ENCODE measurements around the gene WHAMM.
"Not testable (repeated sequence)": the region's sequence is repeated elsewhere in the genome, so short reads cannot be mapped to it uniquely, and the experiment has no call there.

The WHAMM gene

DNA sequence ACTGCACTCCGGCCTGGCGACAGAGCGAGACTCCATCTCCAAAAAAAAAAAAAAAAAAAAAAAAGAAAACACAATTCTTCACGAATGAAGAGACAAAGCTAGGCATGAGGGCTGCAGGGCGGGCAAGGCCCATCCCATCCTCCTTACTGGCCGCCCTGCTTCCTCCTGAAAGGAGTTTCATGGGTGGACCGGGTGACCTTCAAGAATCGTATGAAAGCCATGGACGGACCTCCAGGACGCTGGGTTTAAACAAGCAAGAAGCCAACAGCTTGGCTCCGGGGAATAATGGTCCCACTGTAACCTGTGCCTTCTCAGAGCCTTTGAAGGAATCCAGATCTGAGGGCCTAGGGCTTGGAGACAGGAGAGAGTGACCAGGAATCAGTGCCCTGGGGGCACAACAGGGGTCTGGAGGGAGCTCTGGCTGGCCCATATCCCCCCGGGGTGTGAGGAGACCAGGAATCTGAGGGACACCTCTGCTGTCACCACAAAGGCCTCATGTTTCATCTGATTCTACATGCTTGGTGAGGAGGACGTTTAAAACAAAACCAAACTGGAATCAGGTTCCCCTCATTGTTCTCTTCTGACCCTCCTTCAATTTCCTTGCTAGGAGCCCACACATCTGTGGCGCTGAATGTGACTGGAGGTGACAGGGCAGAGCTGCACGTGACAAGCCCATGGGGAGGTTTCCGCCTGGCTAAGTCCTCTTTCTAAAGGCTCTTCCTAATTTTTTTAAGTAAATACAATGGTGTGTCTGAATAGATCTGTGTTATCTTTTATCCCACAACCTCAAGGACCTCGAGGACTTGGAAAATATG lies 46.1 kb downstream of the WHAMM start:
- TF ChIP-seq, protein P1, sequence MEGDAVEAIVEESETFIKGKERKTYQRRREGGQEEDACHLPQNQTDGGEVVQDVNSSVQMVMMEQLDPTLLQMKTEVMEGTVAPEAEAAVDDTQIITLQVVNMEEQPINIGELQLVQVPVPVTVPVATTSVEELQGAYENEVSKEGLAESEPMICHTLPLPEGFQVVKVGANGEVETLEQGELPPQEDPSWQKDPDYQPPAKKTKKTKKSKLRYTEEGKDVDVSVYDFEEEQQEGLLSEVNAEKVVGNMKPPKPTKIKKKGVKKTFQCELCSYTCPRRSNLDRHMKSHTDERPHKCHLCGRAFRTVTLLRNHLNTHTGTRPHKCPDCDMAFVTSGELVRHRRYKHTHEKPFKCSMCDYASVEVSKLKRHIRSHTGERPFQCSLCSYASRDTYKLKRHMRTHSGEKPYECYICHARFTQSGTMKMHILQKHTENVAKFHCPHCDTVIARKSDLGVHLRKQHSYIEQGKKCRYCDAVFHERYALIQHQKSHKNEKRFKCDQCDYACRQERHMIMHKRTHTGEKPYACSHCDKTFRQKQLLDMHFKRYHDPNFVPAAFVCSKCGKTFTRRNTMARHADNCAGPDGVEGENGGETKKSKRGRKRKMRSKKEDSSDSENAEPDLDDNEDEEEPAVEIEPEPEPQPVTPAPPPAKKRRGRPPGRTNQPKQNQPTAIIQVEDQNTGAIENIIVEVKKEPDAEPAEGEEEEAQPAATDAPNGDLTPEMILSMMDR (IDR thresholded peaks at IDR 0.05; ENCODE audit: low read length, missing control alignments), result no peak
- no peak for DNase-seq (ENCODE audit: low read depth)
- H3K4me3 ChIP-seq (replicated peaks; ENCODE audit: low read depth, low read length), result no peak overlapping the region

DNA sequence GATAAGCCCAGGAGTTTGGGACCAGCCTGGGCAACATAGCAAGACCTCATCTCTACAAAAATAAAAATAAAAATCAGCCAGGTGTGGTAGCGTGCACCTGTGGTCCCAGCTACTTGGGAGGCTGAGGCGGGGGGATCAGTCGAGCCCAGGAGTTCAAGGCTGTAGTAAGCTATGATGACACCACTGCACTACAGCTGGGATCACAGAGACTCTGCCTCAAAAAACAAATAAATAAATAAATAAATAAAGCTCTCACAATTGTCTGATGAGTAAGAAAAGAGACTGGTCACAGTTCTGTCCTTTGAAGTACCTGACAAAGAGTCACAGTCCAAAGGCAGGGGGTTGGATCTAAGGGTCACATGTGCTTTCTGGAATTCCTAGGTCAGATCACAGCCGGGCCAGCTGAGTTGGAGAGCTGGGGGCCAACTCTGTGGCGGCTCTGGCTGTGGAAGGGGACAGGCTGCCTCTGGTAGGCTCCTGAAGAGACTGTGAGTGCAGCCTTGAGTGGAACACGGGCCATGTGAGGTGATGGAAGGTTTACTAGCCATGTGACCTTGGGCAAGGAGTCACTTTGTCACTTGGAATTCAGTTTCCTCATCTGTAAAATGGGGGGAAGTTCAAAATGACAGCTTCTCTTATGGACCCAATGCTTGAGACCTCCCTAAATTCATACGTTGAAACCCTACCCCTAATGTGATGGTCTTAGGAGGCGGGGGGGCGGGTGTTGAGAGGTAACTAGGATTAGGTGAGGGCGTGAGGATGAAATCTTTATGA lies 47.2 kb downstream of the WHAMM start:
- H3K4me3 ChIP-seq (replicated peaks; ENCODE audit: low read depth, low read length), result no peak overlapping the region
- TF ChIP-seq, protein P1 (IDR thresholded peaks at IDR 0.05; ENCODE audit: low read length, missing control alignments), result no peak
- DNase-seq (ENCODE audit: low read depth), result no peak

DNA sequence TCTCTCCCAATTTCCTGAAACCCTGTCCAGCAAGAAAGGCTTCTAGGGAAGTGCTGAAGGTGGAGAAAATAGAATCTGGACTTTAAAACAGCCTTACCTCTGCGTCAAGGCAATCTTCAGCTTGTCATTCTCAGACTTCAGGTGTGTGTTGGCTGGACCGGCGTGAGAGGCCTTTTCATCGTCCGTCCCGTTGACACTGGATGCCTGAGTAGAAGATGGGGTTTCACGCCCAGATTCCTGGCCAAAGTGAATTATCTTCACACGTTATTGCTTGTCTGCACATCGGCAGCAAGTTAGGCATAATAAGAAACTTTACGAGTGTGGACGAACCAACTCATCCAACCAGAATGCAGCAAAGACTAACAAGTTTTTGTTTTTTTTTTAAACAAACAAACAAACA lies 49.5 kb downstream of the WHAMM start:
- TF ChIP-seq, protein P1 (IDR thresholded peaks at IDR 0.05; ENCODE audit: low read length, missing control alignments), result no peak
- no peak for DNase-seq (ENCODE audit: low read depth)
- H3K4me3 ChIP-seq (replicated peaks; ENCODE audit: low read depth, low read length), result no peak overlapping the region

DNA sequence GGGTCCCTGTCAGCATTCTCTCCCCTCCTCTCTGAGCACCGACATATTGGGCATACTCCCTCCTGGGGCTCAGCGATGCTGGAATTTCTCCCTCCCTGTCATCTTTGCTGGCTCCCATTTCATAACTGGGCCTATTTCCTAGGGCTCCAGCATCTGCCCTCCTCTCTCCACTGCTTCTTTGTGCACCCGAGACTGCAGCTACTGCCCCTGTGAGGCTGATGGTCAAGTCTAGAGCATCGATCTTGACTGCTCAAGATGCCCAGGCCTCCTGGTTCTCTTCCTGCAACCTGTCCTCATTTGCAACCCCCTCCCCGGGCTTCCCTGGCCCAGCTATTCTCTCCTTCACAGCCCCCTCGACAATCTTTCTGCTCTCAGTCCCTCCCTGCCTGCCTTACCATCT lies 53.5 kb downstream of the WHAMM start:
- TF ChIP-seq, protein P1 (IDR thresholded peaks at IDR 0.05; ENCODE audit: low read length, missing control alignments), result no peak
- no peak for DNase-seq (ENCODE audit: low read depth)
- H3K4me3 ChIP-seq (replicated peaks; ENCODE audit: low read depth, low read length), result no peak overlapping the region

DNA sequence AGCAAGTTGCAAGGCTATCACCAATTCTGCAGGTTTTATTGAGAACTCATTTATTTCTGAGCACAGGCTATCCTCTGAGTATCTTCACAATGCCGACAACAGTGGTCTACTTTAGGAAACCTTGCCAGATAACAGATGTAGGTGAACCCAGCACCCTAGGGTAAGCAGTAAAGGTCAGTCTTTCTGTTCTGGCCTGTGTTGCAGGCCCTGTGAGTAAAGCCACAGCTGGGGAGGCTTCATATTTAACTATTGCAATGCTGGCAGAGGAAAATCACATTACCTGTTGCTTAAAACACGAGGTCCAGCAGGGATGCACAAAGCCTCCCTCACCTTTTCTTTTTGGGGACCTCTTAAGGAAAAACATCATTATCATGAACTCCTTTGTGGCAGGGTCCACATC lies 55.5 kb downstream of the WHAMM start:
- no peak for DNase-seq (ENCODE audit: low read depth)
- TF ChIP-seq, protein P1 (IDR thresholded peaks at IDR 0.05; ENCODE audit: low read length, missing control alignments), result no peak
- H3K4me3 ChIP-seq (replicated peaks; ENCODE audit: low read depth, low read length), result no peak overlapping the region

DNA sequence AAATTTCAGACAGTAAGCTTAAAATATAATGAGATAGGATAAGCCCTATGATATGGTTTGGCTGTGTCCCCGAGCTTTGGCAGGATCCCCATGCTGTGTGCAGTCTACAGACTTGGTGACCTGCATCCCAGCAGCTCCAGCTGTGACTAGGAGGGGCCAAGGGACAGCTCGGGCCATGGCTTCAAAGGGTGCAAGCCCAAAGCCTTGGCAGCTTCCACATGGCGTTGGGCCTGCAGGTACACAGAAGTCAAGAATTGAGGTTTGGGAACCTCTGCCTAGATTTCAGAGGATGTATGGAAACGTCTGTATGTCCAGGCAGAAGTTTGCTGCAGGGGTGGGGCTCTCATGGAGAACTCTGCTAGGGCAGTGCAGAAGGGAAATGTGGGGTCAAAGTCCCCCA lies 56.2 kb downstream of the WHAMM start:
- not testable (repeated sequence) for H3K4me3 ChIP-seq (replicated peaks; ENCODE audit: low read depth, low read length); DNase-seq (ENCODE audit: low read depth)

DNA sequence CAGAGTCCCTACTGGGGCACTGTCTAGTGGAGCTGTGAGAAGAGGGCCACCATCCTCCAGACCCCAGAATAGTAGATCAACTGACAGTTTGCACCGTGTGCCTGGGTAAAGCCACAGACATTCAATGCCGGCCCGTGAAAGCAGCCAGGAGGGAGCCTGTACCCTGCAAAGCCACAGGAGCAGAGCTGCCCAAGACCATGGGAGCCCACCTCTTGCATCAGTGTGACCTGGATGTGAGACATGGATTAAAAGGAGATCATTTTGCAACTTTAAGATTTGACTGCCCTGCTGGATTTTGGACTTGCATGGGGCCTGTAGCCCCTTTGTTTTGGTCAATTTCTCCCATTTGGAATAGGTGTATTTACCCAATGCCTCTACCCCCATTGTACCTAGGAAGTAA lies 56.6 kb downstream of the WHAMM start:
- H3K4me3 ChIP-seq (replicated peaks; ENCODE audit: low read depth, low read length); DNase-seq (ENCODE audit: low read depth): not testable (repeated sequence)
